MCF 10A (cell line): ENCODE measurements around the gene DPH3. TPM values are rescaled to one million over a fixed set of nuclear protein-coding genes. Genes with fewer than 3 reads are reported as not detected.

Source experiments
- BruUV-seq: library from RNA; stranded (reverse); fragments of 400-500 nt; replicated peaks from 2 replicates; lab custom pipeline; 2021; lab: Mats Ljungman, UMichigan
- CTCF ChIA-PET: fragments of 300-600 bp; sonication (Branson Sonifier 250); formaldehyde crosslinking; extraction: SDS; loops from one replicate; lab custom pipeline; 2021; ENCODE audit warnings: antibody characterized with exemption, inconsistent platforms; lab: Yijun Ruan, JAX
- POLR2A ChIA-PET: fragments of 300-600, 350-650 bp; sonication (Branson Sonifier 250); formaldehyde crosslinking; extraction: SDS; loops from one replicate; lab custom pipeline; 2020; ENCODE audit warnings: antibody characterized with exemption, inconsistent platforms; lab: Yijun Ruan, JAX
- DNase-seq: peaks from one replicate; pipeline ENCODE4 v3.0.0-alpha.2; 2018; ENCODE audit not compliant: unreplicated experiment
- H3K27ac Mint-ChIP-seq: one replicate; pipeline ENCODE4 v1.8.0; 2022; ENCODE audit warnings: mild to moderate bottlenecking, low read depth, mixed read lengths; ENCODE audit not compliant: unreplicated experiment
- H3K27me3 Mint-ChIP-seq: one replicate; pipeline ENCODE4 v1.8.0; 2022; ENCODE audit warnings: mixed read lengths; ENCODE audit not compliant: insufficient read depth, unreplicated experiment
- H3K36me3 Mint-ChIP-seq: one replicate; pipeline ENCODE4 v1.8.0; 2022; ENCODE audit warnings: mild to moderate bottlenecking, moderate library complexity, mixed read lengths; ENCODE audit not compliant: insufficient read depth, unreplicated experiment
- H3K4me1 Mint-ChIP-seq: one replicate; pipeline ENCODE4 v1.8.0; 2022; ENCODE audit warnings: mixed read lengths; ENCODE audit not compliant: insufficient read depth, unreplicated experiment
- H3K4me3 Mint-ChIP-seq: one replicate; pipeline ENCODE4 v1.8.0; 2022; ENCODE audit warnings: mild to moderate bottlenecking, moderate library complexity, mixed read lengths; ENCODE audit not compliant: unreplicated experiment
- H3K9me3 Mint-ChIP-seq: one replicate; pipeline ENCODE4 v1.8.0; 2022; ENCODE audit warnings: mixed read lengths; ENCODE audit not compliant: unreplicated experiment
- CTCF ChIP-seq: fragments of 200-600 bp; IDR thresholded peaks from one replicate; pipeline ENCODE4 v1.8.0; 2022; ENCODE audit warnings: antibody characterized with exemption, mild to moderate bottlenecking; ENCODE audit not compliant: unreplicated experiment
- intact Hi-C: fragments of 100-400 bp; cut with micrococcal nuclease; formaldehyde crosslinking; loops from 2 replicates; pipeline ENCODE4 v1.14.1; 2022
- total RNA-seq: library from RNA; stranded (reverse); gene quantifications from 2 replicates; pipeline ENCODE4 v1.2.3, GENCODE V29; 2022

DPH3 gene
- total RNA-seq, 1 experiment from 2014 or later = 30.5 TPM

GRCh38 chr3:16264174-16264707 lies 502 bp downstream of the DPH3 start:
- CTCF ChIA-PET = interaction anchor here (0.6 to 3.9 kb wide), 11 partner anchors 9 to 463 kb away, joined by 3 to 19 read pairs (median 3); no protein-coding TSS in a partner anchor
- intact Hi-C loops = no loop called here
- Mint-ChIP-seq H3K9me3 (no peaks in the 10 kb centered on the region), H3K27me3 (no peaks in the 10 kb centered on the region), H3K4me1 (peaks cover 19% of the 10 kb centered on the region), H3K27ac (peak overlapping the region; percentile 96), H3K36me3 (peaks cover 30% of the 10 kb centered on the region), H3K4me3 (peak overlapping the region; percentile 95)
- POLR2A ChIA-PET = interaction anchor here (0.6 to 3.3 kb wide), 25 partner anchors 11 to 653 kb away, joined by 3 to 47 read pairs (median 3); no protein-coding TSS in a partner anchor
- DNase-seq = no peak
- BruUV-seq = TSS peak; percentile 68
- TF ChIP-seq CTCF = no peak

GRCh38 chr3:16262174-16262573 lies 2.6 kb downstream of the DPH3 start:
- intact Hi-C loops = no loop called here
- DNase-seq = no peak
- Mint-ChIP-seq H3K27me3 (no peaks in the 10 kb centered on the region), H3K27ac (no peak overlapping the region), H3K4me1 (peaks cover 13% of the 10 kb centered on the region), H3K4me3 (no peak overlapping the region), H3K9me3 (no peaks in the 10 kb centered on the region), H3K36me3 (peaks cover 27% of the 10 kb centered on the region)
- no peak for TF ChIP-seq CTCF
- ChIA-PET CTCF (interaction anchor here (0.6 to 0.7 kb wide), 2 partner anchors 9 to 73 kb away, joined by 3 to 4 read pairs; no protein-coding TSS in a partner anchor), POLR2A (no interaction called here)
- no TSS peak for BruUV-seq

- ChIA-PET CTCF (interaction anchor here (2.0 kb wide), 1 partner anchor 12 kb away, joined by 6 read pairs; no protein-coding TSS in a partner anchor), POLR2A (interaction anchor here (0.7 to 0.9 kb wide), 2 partner anchors 207 to 400 kb away, joined by 3 read pairs; no protein-coding TSS in a partner anchor)
- Mint-ChIP-seq H3K4me3 (no peak overlapping the region), H3K27me3 (no peaks in the 10 kb centered on the region), H3K9me3 (no peaks in the 10 kb centered on the region), H3K4me1 (peaks cover 7% of the 10 kb centered on the region), H3K27ac (no peak overlapping the region), H3K36me3 (peaks cover 27% of the 10 kb centered on the region)
- no peak for TF ChIP-seq CTCF
- no peak for DNase-seq
- BruUV-seq = no TSS peak
- intact Hi-C loops = no loop called here
Measured at GRCh38 chr3:16260046-16260445, 4.7 kb downstream of the DPH3 start.

- TF ChIP-seq CTCF = no peak
- H3K4me3 Mint-ChIP-seq = no peak overlapping the region
- no TSS peak for BruUV-seq
- ChIA-PET CTCF (interaction anchor here (0.6 to 1.7 kb wide), 4 partner anchors 8 to 210 kb away, joined by 3 to 7 read pairs (median 3); no protein-coding TSS in a partner anchor), POLR2A (no interaction called here)
- peaks cover 22% of the 10 kb centered on the region for H3K36me3 Mint-ChIP-seq
- no peaks in the 10 kb centered on the region for H3K9me3 Mint-ChIP-seq
- H3K27ac Mint-ChIP-seq = no peak overlapping the region
- intact Hi-C loops = no loop called here
- H3K27me3 Mint-ChIP-seq = no peaks in the 10 kb centered on the region
- DNase-seq = no peak
- H3K4me1 Mint-ChIP-seq = peaks cover 5% of the 10 kb centered on the region
Measured at GRCh38 chr3:16258866-16259265, 5.9 kb downstream of the DPH3 start.
